Cardiac muscle cell (in vitro differentiated cells and primary cell): ENCODE results near the gene TM4SF20. TPM values are rescaled to one million over a fixed set of nuclear protein-coding genes. Genes with fewer than 3 reads are reported as not detected.
"Not testable (repeated sequence)": the region's sequence is repeated elsewhere in the genome, so short reads cannot be mapped to it uniquely, and the experiment has no call there.

Source experiments
- DNase-seq, 2 donors: peaks; one replicate each; pipeline versions ENCODE4 v3.0.0 to v3.0.0-alpha.2; 2010 to 2017; ENCODE audit warnings: low read depth in 1 of 2, low spot score in 1 of 2
- H3K27ac ChIP-seq: fragments of 200-600 bp; sonication (generic); 2 replicates; pipeline ENCODE4 v1.5.1; 2016
- H3K27me3 ChIP-seq: fragments of 200-600 bp; sonication (generic); 2 replicates; pipeline ENCODE4 v1.6.0; 2016; ENCODE audit warnings: control low read depth
- H3K36me3 ChIP-seq: fragments of 200-600 bp; sonication (generic); 2 replicates; pipeline ENCODE4 v1.5.1; 2016; ENCODE audit warnings: control low read depth
- H3K4me1 ChIP-seq: fragments of 200-600 bp; sonication (generic); 2 replicates; pipeline ENCODE4 v1.8.1; 2017; ENCODE audit warnings: low read depth, mild to moderate bottlenecking, mixed run types
- H3K4me3 ChIP-seq: fragments of 200-600 bp; sonication (generic); 2 replicates; pipeline ENCODE4 v1.5.1; 2016; ENCODE audit warnings: mild to moderate bottlenecking
- H3K9me3 ChIP-seq: fragments of 200-600 bp; sonication (generic); 2 replicates; pipeline ENCODE4 v1.5.1; 2017; ENCODE audit warnings: low read depth, mild to moderate bottlenecking, control low read depth
- polyA plus RNA-seq: library from polyadenylated mRNA; unstranded; fragments of >200 nt; fragmentation: Nextera tagmentation; extraction: Ambion mirVana; gene quantifications from 2 replicates; pipeline ENCODE4 v1.2.1, GENCODE V29; 2016
- total RNA-seq: library from RNA; depleted of rRNA; stranded (reverse); fragments of >200 nt; gene quantifications from 2 replicates; pipeline ENCODE4 v1.2.3, GENCODE V29; 2016
- TF ChIP-seq, protein P1 (sequence below): IDR thresholded peaks from 2 replicates; pipeline ENCODE4 v1.5.1; 2012; ENCODE audit warnings: low read depth, mild to moderate bottlenecking, low read length

Gene TM4SF20
- total and polyA plus RNA-seq, 2 experiments from 2014 or later, result not detected

DNA sequence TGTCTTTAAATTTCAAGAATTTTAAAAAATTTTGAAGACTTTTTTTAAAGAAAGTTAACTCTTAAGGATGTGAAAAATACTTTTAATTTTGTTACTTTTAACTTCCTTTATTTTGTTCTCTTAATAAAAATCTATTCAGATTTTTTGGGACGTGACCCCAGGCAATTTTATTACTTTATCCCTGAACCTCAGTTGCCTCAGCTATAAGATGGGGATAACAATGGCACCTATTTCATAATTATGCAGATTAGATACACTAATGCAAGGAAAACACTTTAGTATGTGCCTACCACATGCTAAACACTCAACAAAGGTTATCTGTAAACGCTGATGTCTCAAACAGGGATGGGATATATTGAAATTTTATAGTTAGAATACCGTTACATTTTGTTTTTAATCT is 10.1 kb upstream of the TM4SF20 start:
- Histone ChIP-seq H3K27ac (no peak overlapping the region), H3K4me3 (no peak overlapping the region), H3K27me3 (no peaks in the 10 kb centered on the region), H3K9me3 (no peaks in the 10 kb centered on the region), H3K36me3 (no peaks in the 10 kb centered on the region), H3K4me1 (no peaks in the 10 kb centered on the region)
- DNase-seq, result no peak
- TF ChIP-seq, protein P1, sequence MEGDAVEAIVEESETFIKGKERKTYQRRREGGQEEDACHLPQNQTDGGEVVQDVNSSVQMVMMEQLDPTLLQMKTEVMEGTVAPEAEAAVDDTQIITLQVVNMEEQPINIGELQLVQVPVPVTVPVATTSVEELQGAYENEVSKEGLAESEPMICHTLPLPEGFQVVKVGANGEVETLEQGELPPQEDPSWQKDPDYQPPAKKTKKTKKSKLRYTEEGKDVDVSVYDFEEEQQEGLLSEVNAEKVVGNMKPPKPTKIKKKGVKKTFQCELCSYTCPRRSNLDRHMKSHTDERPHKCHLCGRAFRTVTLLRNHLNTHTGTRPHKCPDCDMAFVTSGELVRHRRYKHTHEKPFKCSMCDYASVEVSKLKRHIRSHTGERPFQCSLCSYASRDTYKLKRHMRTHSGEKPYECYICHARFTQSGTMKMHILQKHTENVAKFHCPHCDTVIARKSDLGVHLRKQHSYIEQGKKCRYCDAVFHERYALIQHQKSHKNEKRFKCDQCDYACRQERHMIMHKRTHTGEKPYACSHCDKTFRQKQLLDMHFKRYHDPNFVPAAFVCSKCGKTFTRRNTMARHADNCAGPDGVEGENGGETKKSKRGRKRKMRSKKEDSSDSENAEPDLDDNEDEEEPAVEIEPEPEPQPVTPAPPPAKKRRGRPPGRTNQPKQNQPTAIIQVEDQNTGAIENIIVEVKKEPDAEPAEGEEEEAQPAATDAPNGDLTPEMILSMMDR, result no peak

DNA sequence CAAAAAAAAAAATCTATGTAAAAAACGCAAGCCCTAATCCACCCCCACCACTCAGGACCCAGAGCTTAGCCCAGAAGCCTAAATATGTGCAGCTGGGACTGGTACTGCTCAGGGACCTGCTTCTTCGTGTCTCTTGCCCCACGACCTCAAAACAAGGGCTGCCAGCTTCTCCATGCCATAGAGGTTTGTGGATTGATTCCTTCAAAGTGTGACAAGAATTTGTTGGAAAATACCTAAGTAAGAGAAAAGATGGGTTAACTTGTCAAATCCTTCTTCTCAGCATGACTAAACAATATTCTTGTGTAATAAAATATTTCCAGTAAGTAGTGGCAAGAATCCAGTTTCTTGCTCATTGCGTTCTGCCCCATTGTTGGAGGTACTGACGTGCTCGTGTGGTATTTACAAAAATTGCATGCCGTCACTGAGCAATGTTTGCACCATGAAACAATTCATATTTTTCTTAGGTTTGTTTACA is 9.5 kb upstream of the TM4SF20 start:
- Histone ChIP-seq H3K27me3 (no peaks in the 10 kb centered on the region), H3K27ac (no peak overlapping the region), H3K4me3 (no peak overlapping the region), H3K9me3 (no peaks in the 10 kb centered on the region), H3K4me1 (no peaks in the 10 kb centered on the region), H3K36me3 (no peaks in the 10 kb centered on the region)
- peak in 1 of 2 donors; percentile 97 for DNase-seq
- TF ChIP-seq, protein P1, result no peak

DNA sequence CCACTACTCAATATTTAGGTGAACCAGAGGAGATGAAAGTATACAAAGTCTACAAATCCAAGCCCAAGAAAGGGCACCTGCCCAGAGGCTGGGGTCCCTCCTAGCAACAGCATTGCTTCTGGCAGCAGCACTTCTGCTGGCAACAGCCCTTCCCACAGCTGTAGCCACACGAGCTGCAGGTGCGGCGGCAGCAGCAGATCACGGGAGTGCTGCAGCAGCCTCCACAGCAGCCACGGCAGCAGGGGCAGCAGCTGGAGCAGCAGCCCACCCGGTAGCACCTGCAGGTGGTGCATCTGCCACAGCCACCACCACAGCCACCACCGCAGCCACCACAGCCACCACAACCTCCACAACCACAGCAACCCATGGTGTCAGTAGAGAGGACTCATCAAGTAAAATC is 8.5 kb upstream of the TM4SF20 start, which contains the start of gene SCYGR1:
Gene SCYGR1, minus strand, starts transcription at position 367 of the 400 bp plus-strand sequence. Its CDS starts 0 bp downstream, at position 367.
- not testable (repeated sequence) for H3K4me1 ChIP-seq, H3K36me3 ChIP-seq, H3K9me3 ChIP-seq, H3K27ac ChIP-seq, H3K27me3 ChIP-seq, H3K4me3 ChIP-seq, DNase-seq

DNA sequence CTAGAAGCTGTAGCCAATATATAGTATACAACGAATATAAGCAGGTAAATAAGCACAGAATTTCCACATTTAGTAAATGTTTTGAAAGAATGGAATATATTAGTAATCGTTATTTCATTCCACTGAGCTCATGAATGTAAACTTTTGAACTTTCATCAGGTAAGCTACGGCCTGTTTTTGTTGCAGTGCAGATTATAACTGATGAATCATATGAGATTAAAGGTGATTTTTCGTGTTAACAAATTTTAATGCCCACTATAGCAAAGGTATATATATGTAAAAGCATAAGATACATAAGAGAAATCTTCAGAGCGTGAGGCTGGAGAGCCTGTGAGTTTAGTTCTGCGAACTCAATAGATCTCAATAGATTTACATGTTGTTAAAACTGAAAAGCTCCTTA is 7.5 kb upstream of the TM4SF20 start:
- H3K27ac ChIP-seq, result no peak overlapping the region
- no peaks in the 10 kb centered on the region for H3K36me3 ChIP-seq
- no peaks in the 10 kb centered on the region for H3K9me3 ChIP-seq
- TF ChIP-seq, protein P1, result no peak
- DNase-seq, result no peak
- no peaks in the 10 kb centered on the region for H3K4me1 ChIP-seq
- H3K4me3 ChIP-seq, result no peak overlapping the region
- no peaks in the 10 kb centered on the region for H3K27me3 ChIP-seq

DNA sequence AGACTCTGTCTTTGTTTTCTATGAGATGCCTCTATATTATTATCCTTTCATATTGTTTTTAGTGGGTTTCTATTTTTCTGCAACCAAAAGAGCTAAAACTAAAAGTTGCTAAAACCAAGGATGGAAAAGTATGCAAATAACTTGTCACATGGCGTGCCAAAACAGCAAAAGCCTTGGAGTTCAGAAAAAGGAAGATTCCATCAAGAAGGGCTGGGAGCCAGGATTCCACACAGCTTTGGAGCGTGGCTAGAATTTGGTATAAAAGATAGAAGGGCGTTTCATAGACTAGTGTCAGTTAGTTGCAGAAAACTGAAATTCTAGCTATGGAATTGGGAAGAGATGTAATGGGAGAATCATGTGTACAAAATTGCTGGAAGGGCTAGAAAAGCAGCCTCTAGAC is 4.6 kb upstream of the TM4SF20 start:
- no peak overlapping the region for H3K27ac ChIP-seq
- no peak overlapping the region for H3K4me3 ChIP-seq
- no peaks in the 10 kb centered on the region for H3K4me1 ChIP-seq
- H3K36me3 ChIP-seq, result no peaks in the 10 kb centered on the region
- DNase-seq, result no peak
- H3K27me3 ChIP-seq, result no peaks in the 10 kb centered on the region
- no peaks in the 10 kb centered on the region for H3K9me3 ChIP-seq
- TF ChIP-seq, protein P1, result no peak

DNA sequence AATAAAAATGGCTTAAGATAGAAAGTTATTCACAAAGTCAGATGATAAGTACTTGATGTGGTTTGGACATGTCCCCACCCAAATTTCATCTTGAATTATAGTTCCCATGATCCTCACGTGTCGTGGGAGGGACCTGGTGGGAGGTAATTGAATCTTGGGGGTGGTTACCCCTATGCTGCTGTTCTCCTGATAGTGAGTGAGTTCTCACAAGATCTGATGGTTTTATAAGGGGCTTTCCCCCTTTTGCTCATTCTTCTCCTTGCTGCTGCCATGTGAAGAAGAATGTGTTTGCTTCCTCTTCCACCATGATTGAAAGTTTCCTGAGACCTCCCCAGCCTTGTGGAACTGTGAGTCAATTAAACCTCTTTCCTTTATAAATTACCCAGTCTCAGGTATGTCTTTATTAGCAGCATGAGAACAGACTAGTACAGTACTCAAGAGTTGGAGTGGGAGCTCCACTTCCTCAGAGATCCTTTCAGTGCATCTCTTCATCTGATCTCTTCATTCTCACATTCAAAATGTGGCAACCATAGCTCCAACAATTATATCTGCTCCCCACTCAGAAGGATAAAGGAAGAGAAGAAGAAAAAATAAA is 3.2 kb upstream of the TM4SF20 start:
- DNase-seq, H3K4me3 ChIP-seq, H3K9me3 ChIP-seq, H3K4me1 ChIP-seq, H3K27me3 ChIP-seq, H3K27ac ChIP-seq, H3K36me3 ChIP-seq: not testable (repeated sequence)

DNA sequence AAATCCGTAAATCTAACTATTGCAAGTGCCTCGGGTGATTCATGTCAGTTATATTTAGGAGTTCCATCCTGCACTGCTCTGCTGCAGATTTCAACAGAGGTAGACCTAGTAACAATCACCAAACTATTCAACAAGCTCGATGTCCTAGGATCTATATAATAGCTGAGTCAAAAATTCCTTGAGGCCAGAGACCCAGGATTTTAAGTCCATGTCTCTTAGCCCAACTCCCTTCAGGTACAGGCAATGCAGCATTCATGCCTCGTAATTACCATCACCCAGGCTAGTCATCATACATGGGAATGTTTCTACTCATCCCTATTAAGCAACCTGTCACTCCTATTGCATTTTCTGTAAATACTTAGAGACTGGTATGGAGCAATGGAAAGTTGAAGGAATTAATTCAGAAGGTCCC is 729 bp downstream of the TM4SF20 start:
- TF ChIP-seq, protein P1, result no peak
- no peaks in the 10 kb centered on the region for H3K4me1 ChIP-seq
- peak in 1 of 2 donors; percentile 51 for DNase-seq
- H3K4me3 ChIP-seq, result no peak overlapping the region
- H3K27me3 ChIP-seq, result no peaks in the 10 kb centered on the region
- H3K27ac ChIP-seq, result no peak overlapping the region
- H3K9me3 ChIP-seq, result no peaks in the 10 kb centered on the region
- H3K36me3 ChIP-seq, result no peaks in the 10 kb centered on the region
